IPS DF 4.7 (cell line): ENCODE results near the gene SLC16A14.

Source experiments
- DNase-seq: peaks from one replicate; pipeline ENCODE4 v3.0.0-alpha.2; 2013; ENCODE audit warnings: low spot score; ENCODE audit errors: extremely low read depth

The SLC16A14 gene

GRCh38 chr2:230043025-230043424, 25.7 kb downstream of the SLC16A14 start:
- no peak for DNase-seq

DNA sequence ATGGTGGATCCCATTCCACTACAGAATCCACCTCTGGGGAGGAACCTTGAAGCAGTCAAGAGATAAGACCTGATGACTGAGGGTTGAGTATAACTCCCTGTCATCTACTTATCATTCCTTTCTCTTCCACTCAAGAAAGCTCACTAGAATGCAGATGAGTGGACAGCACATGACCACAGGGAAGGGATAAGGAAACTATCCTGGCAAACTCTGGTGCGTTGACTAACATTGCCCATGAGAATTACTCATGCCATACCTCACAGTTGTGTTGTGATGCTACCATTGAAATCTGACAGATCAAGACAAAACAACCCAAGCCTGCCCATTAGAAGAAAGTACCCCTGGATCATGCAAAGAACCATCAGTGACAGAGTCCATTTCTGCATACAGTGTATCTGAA, 26.5 kb downstream of the SLC16A14 start:
- no peak for DNase-seq

- DNase-seq, result no peak
Measured at GRCh38 chr2:230023313-230023712, 45.4 kb downstream of the SLC16A14 start.

DNA sequence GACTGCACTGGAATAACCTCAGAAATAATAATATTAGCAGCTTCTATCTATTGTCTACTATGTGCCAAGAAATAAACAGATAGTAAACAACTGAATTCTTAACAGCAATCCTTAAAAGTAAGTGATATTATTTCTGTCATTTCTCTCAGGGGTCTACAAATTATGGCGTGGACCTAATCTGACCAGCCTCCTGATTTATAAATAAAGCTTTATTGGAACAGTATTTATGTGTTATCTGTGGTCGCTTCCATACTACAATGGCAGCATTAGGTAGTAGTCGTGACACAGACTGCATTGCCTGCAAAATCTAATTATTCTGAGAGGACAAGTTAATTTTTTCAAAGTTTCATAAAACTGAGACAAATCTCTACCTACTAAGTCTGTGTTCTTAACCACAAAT, 49.0 kb downstream of the SLC16A14 start:
- DNase-seq, result no peak

DNA sequence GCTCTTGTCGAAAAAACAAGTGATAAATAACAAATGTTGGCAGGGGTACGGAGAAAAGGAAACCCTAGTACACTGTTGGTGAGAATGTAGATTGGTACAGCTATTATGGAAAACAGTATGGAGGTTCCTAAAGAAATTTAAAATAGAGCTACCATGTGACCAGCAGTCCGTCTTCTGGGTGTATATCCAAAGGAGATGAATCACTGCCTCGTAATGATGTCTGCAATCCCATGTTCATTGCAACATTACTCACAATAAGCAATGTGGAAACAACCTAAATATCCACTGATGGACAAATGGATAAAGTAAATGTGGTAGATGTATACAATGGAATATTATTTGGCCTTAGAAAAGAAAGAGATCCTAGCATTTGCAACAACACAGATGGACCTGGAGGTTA, 50.6 kb downstream of the SLC16A14 start:
- DNase-seq, result no peak

GRCh38 chr2:230016844-230017243, 51.9 kb downstream of the SLC16A14 start:
- no peak for DNase-seq

DNA sequence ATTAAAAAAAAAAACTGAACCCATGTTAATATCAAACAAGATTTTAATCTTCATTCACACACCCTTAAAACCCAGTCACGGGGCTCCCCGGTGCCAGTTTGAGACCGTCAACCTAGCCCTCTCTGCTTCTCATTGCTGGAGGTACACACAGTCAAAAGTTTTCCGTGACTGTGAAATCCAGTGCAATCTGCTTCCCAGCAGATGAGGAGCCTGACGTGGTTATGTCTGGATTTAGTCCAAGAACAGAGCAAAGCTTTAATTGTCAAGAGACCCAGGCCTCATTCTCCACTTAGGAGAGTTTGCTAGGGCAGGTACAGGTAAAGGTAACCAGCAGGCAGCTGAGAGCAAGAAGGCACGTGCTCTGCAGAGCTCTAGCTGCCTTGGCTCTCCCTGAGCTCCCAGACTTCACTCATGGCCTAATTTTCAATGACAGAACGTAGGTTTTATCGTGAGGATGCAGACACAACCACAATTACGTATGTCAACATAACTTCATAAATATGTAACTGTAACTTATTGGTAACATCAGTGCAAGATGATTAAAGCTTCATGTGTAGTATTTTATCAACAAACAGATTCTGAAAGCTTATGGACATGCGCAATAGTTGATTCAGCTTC, 56.3 kb downstream of the SLC16A14 start:
- DNase-seq, result no peak

GRCh38 chr2:230011617-230012016, 57.1 kb downstream of the SLC16A14 start:
- DNase-seq, result no peak

- no peak for DNase-seq
Measured at GRCh38 chr2:230010501-230010900, 58.2 kb downstream of the SLC16A14 start.

DNA sequence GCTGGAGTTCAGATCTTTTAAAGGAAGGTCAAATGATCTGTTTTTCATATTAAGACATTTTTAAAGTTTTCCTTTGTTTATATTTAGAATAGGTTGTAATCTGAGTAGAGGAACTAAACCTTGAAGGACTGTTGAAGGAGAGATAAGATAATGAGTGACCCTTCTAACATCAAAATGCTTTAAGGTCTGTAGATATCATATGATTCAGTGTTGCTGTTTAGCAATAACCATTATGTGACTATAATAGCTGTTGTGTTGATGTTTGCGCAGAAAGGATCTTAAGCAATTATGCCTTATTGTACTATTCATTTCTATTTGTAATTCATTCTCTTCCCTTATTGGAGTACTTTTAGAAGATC, 60.0 kb downstream of the SLC16A14 start:
- no peak for DNase-seq

GRCh38 chr2:230007931-230008707, 60.6 kb downstream of the SLC16A14 start:
- DNase-seq, result peak; percentile 33

- DNase-seq, result no peak
Measured at GRCh38 chr2:230000118-230000841, 68.4 kb downstream of the SLC16A14 start.

- no peak for DNase-seq
Measured at GRCh38 chr2:229997565-229997964, 71.2 kb downstream of the SLC16A14 start.

DNA sequence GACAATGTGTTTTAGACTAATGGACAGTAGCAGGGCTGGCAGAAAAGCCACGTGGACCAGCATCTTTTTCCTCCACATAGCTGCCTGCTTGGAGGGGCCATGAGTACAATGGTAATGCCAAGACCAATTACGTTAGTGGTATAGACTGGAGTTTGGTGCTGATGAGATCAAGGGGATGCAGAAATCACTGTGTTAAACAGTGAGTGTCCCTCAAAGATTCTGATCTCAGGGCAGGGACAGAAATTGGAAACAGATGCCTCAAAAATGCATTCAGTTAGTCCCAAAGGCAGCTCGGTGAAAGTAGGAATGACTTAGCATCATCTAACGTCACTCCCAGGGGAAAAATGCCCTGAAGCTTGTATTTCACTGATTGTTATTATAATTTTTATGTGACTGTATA, 72.4 kb downstream of the SLC16A14 start:
- no peak for DNase-seq

DNA sequence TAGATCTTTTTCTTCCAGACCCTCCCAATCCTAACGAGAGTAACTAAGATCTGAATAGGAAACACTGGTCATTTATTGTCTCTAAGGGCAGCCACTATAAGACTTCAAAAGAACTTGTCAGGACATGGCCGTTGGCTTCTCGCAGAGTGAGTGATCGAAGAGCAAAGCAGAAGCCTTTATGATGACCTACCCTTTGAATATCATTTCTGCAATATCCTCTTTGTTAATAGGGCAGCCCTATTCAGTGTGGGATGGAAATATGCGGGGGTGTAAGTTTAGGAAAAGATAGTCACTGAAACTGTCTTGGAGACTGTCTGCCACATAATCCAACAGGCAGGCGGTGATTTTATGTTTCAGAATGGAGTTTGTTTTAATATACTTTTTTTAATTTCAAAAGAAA, 75.5 kb downstream of the SLC16A14 start:
- DNase-seq, result no peak
